Karpas-422 (cell line): Measurements from ENCODE around the gene R3HDM2. TPM values are rescaled to one million over a fixed set of nuclear protein-coding genes. Genes with fewer than 3 reads are reported as not detected.
"Not testable (repeated sequence)": the region's sequence is repeated elsewhere in the genome, so short reads cannot be mapped to it uniquely, and the experiment has no call there.

Source experiments
- DNase-seq: peaks from one replicate; pipeline ENCODE4 v3.0.0-alpha.2; 2015
- H2AFZ ChIP-seq: fragments of 200-600 bp; sonication (generic); 2 replicates; pipeline ENCODE4 v1.6.1; 2014; ENCODE audit warnings: antibody characterized with exemption, low read length, mixed read lengths
- H3K27ac ChIP-seq: fragments of 200-600 bp; sonication (generic); 2 replicates; pipeline ENCODE4 v1.5.1; 2014; ENCODE audit warnings: mild to moderate bottlenecking, low read length, moderate library complexity
- H3K27me3 ChIP-seq: fragments of 200-600 bp; sonication (generic); 2 replicates; pipeline ENCODE4 v1.6.1; 2014; ENCODE audit warnings: low read length, mixed read lengths
- H3K36me3 ChIP-seq: fragments of 200-600 bp; sonication (generic); 2 replicates; pipeline ENCODE4 v1.6.1; 2014; ENCODE audit warnings: low read length, mixed read lengths; ENCODE audit not compliant: insufficient read depth
- H3K4me1 ChIP-seq: fragments of 200-600 bp; sonication (generic); 2 replicates; pipeline ENCODE4 v1.6.1; 2014; ENCODE audit warnings: mild to moderate bottlenecking, low read length, mixed read lengths
- H3K4me2 ChIP-seq: fragments of 200-600 bp; sonication (generic); 2 replicates; pipeline ENCODE4 v1.6.1; 2014; ENCODE audit warnings: low read length, low read depth, mild to moderate bottlenecking; ENCODE audit not compliant: poor library complexity, severe bottlenecking
- H3K4me3 ChIP-seq: fragments of 200-600 bp; sonication (generic); 2 replicates; pipeline ENCODE4 v1.5.1; 2014; ENCODE audit warnings: mild to moderate bottlenecking, antibody characterized with exemption, low read length, mixed read lengths
- H3K79me2 ChIP-seq: fragments of 200-600 bp; sonication (generic); 2 replicates; pipeline ENCODE4 v1.6.1; 2014; ENCODE audit warnings: mild to moderate bottlenecking, low read length, mixed read lengths
- H3K9ac ChIP-seq: fragments of 200-600 bp; sonication (generic); 2 replicates; pipeline ENCODE4 v1.6.0; 2014; ENCODE audit warnings: low read length
- H3K9me2 ChIP-seq: fragments of 200-600 bp; sonication (generic), shearing (Covaris generic); replicated peaks from 2 replicates; pipeline ENCODE4 v1.6.0; 2014; ENCODE audit warnings: mild to moderate bottlenecking, low read length, moderate library complexity; ENCODE audit not compliant: insufficient read depth
- H3K9me3 ChIP-seq: fragments of 300-700, 200-600 bp; sonication (generic); 2 replicates; pipeline ENCODE4 v1.6.1; 2014; ENCODE audit warnings: low read length, mixed read lengths
- H4K20me1 ChIP-seq: fragments of 200-600 bp; sonication (generic); 2 replicates; pipeline ENCODE4 v1.6.1; 2014; ENCODE audit warnings: mild to moderate bottlenecking, antibody characterized with exemption, low read length, low read depth; ENCODE audit not compliant: insufficient read depth
- total RNA-seq: library from RNA; depleted of rRNA; stranded (reverse); fragments of >200 nt; shearing (Covaris generic); gene quantifications from 2 replicates; pipeline ENCODE4 v1.2.3, GENCODE V29; 2014; ENCODE audit warnings: low replicate concordance

Gene R3HDM2
- total RNA-seq, 1 experiment from 2014 or later: 39.0 TPM

DNA sequence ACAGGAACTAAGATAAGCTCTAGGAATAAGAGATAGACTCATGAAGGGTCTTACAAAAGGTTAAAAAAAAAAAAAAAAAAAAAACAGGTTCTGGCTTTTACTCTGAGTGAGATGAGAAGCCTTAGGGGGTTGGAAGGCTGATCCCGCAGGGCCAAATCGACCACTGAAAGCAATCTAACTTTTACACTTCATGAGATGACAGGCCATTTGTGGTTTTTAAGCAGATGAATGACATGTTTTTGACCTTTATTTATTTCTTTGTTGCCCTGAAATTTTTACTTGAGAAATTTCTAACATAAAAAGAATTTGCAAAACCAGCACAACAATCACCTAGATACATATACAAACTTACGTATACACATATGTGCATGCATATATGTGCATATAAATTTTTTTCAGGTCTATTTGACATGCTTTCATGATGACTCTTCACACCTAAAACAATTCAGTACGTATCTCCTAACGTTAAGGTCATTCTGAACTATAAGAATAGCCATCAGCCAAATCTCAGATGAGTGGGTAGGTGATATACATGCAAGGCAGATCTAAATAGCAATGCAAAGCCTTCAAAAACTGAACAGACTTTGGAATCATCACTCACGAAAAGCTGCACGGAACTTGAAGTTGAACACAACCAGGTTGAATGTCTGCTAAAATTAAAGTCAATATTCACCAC is 87.0 kb downstream of the R3HDM2 start:
- Histone ChIP-seq H3K4me3 (no peak overlapping the region), H3K27ac (no peak overlapping the region), H3K9me3 (peaks cover 7% of the 10 kb centered on the region; the same call in 1 of the 2 replicates), H3K36me3 (peaks cover 9% of the 10 kb centered on the region), H3K79me2 (peaks cover 44% of the 10 kb centered on the region), H3K4me2 (no peak overlapping the region), H3K27me3 (no peaks in the 10 kb centered on the region), H2AFZ (no peak overlapping the region), H4K20me1 (no peaks in the 10 kb centered on the region), H3K4me1 (0 out of 2 replicates have a peak, but pooled peaks cover 2% of the 10 kb centered on the region), H3K9me2 (no peaks in the 10 kb centered on the region), H3K9ac (no peak overlapping the region)
- DNase-seq: no peak

DNA sequence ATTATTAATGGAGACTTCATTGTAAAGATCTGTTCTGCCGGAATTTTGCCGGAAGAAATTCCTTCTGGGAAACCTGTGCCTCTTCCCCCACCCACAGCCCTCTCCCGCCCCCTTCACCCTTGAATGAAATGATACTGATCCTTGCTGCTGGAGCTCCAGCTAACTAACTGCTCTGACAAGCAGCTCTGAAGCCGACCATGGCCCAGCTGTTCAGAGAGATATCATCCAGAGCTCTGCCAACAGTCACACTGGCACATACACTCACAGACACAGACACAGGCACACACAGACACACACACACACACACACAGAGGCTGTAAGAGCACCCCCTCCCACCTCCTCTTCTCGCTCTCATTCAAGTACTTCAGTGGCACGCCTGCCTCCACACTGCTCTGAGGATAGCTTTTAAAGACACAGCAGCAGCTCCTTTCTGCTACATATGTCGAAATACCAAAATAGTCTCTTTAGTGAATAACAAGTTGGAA is 88.6 kb downstream of the R3HDM2 start:
- no peak overlapping the region for H2AFZ ChIP-seq
- H3K79me2 ChIP-seq: peaks cover 48% of the 10 kb centered on the region
- H3K9me2 ChIP-seq: no peaks in the 10 kb centered on the region
- H3K27me3 ChIP-seq: no peaks in the 10 kb centered on the region
- H3K4me1 ChIP-seq: 0 out of 2 replicates have a peak, but pooled peaks cover 2% of the 10 kb centered on the region
- H3K36me3 ChIP-seq: 0 out of 2 replicates have a peak, but pooled peaks cover under 1% of the 10 kb centered on the region
- no peaks in the 10 kb centered on the region for H4K20me1 ChIP-seq
- no peak overlapping the region for H3K4me3 ChIP-seq
- H3K9ac ChIP-seq: no peak overlapping the region
- no peak for DNase-seq
- no peaks in the 10 kb centered on the region for H3K9me3 ChIP-seq
- H3K4me2 ChIP-seq: no peak overlapping the region
- H3K27ac ChIP-seq: no peak overlapping the region

DNA sequence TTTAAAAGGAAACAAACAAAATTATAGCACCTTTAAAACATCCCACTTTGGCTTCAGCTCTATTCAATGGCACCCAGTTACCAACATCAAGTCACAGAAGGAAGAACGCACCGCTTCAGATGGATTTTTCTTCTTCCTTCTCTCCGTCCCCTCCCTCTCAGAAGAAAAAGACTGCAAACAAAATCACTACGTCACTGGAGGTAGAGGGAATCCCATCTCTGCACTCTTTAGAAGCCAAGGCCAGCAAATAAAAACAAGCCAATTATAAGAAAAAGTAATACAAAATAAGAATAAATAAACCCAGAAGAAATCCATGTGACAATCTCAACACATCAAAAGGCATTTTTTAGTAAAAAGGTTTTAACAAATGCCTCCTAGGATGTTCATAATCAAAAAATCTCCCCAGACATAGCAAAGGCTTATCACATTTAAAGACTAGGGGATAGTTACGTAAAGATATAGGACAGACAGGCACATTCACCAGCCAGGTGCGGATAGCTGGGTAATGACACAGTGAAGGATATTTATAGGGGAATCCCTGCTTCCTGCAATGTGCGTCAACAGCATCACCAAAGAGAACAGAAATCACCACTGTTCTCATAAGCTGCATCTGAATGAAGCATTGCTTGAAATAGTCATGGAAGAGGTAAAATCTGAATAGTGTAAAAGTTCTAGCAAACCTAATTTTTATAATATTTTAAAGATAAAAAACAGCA is 89.4 kb downstream of the R3HDM2 start:
- no peaks in the 10 kb centered on the region for H3K36me3 ChIP-seq
- H3K4me2 ChIP-seq: no peak overlapping the region
- no peaks in the 10 kb centered on the region for H3K9me3 ChIP-seq
- peaks cover 50% of the 10 kb centered on the region for H3K79me2 ChIP-seq
- no peaks in the 10 kb centered on the region for H3K27me3 ChIP-seq
- no peak for DNase-seq
- no peaks in the 10 kb centered on the region for H4K20me1 ChIP-seq
- H2AFZ ChIP-seq: no peak overlapping the region
- H3K27ac ChIP-seq: no peak overlapping the region
- no peaks in the 10 kb centered on the region for H3K9me2 ChIP-seq
- H3K9ac ChIP-seq: no peak overlapping the region
- H3K4me1 ChIP-seq: 0 out of 2 replicates have a peak, but pooled peaks cover 2% of the 10 kb centered on the region
- H3K4me3 ChIP-seq: no peak overlapping the region

DNA sequence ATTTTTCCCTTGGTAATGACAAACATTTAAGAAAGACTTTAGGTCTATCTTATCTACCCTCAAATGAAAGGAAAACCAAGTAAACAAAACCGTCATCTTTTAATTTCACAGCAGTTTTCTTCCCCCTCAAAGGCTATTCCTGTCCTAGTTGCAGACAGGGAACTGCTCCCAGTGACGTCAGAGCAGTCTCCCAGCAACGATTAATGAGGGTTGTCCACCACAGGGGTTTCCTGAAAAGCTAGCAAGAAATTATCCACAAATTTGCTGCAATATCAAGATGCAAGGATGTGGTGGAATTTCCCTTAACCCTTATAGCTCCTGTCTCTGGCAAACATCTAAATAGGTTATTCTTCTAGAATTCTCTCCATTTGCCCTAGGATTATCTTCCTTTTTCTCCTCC is 90.7 kb downstream of the R3HDM2 start:
- Histone ChIP-seq H4K20me1 (no peaks in the 10 kb centered on the region), H3K4me1 (0 out of 2 replicates have a peak, but pooled peaks cover 2% of the 10 kb centered on the region), H2AFZ (no peak overlapping the region), H3K36me3 (no peaks in the 10 kb centered on the region), H3K4me3 (no peak overlapping the region), H3K9me2 (no peaks in the 10 kb centered on the region), H3K27me3 (no peaks in the 10 kb centered on the region), H3K9me3 (no peaks in the 10 kb centered on the region), H3K9ac (no peak overlapping the region), H3K27ac (no peak overlapping the region), H3K79me2 (peaks cover 52% of the 10 kb centered on the region), H3K4me2 (no peak overlapping the region)
- no peak for DNase-seq

DNA sequence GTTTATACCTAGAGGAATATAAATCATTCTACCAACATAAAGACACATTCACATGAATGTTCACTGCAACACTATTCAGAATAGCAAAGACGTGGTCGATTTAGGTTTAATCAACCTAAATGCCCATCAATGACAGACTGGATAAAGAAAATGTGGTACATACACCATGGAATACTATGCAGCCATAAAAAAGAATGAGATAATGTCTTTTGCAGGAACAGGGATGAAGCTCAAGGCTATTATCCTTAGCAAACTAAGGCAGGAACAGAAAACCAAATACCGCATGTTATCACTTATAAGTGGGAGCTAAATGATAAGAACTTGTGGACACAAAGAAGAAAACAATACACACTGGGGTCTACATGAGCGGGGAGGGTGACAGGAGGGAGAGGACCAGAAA is 94.5 kb downstream of the R3HDM2 start:
- not testable (repeated sequence) for H3K9me2 ChIP-seq, H3K4me1 ChIP-seq, H3K9ac ChIP-seq, H3K36me3 ChIP-seq, H3K4me3 ChIP-seq, H2AFZ ChIP-seq, H4K20me1 ChIP-seq, DNase-seq, H3K4me2 ChIP-seq, H3K9me3 ChIP-seq, H3K27ac ChIP-seq, H3K27me3 ChIP-seq
- peaks cover 43% of the 10 kb centered on the region for H3K79me2 ChIP-seq

DNA sequence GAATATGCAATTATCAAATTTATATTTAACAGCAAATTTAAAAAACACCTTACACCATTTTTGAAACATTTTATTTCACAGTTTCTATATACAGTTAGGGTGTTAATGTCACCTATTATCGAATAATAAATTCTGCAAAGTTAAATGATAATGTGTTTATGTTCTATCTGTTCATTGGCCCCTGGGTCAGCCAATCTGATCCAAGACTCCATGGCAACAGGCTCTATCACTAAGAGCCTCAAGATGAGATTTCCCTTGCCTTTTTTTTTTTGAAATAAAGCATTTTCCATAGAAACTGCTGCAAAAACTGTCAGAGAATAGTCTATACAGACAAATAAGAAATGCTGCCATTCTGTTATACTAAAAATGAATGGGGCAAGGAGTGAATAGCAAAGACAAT is 96.6 kb downstream of the R3HDM2 start:
- no peak for DNase-seq
- Histone ChIP-seq H3K27me3 (no peaks in the 10 kb centered on the region), H3K9me2 (no peaks in the 10 kb centered on the region), H3K4me1 (no peaks in the 10 kb centered on the region), H3K9ac (no peak overlapping the region), H3K4me2 (no peak overlapping the region), H4K20me1 (no peaks in the 10 kb centered on the region), H3K79me2 (peaks cover 31% of the 10 kb centered on the region), H3K9me3 (no peaks in the 10 kb centered on the region), H2AFZ (no peak overlapping the region), H3K36me3 (no peaks in the 10 kb centered on the region), H3K27ac (no peak overlapping the region), H3K4me3 (no peak overlapping the region)

DNA sequence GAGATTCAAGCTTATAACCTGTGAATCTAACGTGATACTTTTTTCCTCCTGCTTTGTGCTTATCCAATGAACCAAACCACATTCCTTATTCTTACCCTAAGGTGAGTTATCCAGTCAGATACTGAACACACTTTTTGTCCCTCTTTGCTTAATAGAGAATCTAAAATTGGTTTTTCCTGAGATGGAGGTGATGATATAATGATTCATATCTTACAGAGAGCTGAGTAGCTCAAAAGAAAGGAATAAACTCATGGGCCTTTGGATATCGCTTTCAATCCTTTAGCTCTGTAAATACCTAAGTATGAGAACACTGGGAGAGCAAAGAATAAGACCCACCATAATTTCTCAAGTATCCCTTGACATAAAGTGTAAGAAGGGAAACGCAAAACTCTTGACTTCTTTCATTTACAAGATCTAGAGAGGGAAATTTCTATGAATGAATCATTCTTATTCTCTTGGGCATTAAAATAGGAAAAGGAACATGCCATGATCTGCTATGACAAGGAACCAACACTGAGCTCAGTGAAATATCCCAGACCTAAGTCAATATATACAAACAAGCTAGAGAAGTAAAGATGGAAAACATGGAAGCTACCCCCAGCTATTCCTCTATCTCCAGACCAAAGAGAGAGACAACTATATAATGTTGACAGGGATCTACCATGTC is 98.1 kb downstream of the R3HDM2 start:
- no peak overlapping the region for H3K4me3 ChIP-seq
- H3K79me2 ChIP-seq: peaks cover 24% of the 10 kb centered on the region
- H3K27ac ChIP-seq: no peak overlapping the region
- no peaks in the 10 kb centered on the region for H3K36me3 ChIP-seq
- H3K9me3 ChIP-seq: no peaks in the 10 kb centered on the region
- H3K9me2 ChIP-seq: no peaks in the 10 kb centered on the region
- H3K27me3 ChIP-seq: no peaks in the 10 kb centered on the region
- H2AFZ ChIP-seq: no peak overlapping the region
- no peak overlapping the region for H3K4me2 ChIP-seq
- no peak overlapping the region for H3K9ac ChIP-seq
- no peaks in the 10 kb centered on the region for H4K20me1 ChIP-seq
- H3K4me1 ChIP-seq: no peaks in the 10 kb centered on the region
- no peak for DNase-seq

DNA sequence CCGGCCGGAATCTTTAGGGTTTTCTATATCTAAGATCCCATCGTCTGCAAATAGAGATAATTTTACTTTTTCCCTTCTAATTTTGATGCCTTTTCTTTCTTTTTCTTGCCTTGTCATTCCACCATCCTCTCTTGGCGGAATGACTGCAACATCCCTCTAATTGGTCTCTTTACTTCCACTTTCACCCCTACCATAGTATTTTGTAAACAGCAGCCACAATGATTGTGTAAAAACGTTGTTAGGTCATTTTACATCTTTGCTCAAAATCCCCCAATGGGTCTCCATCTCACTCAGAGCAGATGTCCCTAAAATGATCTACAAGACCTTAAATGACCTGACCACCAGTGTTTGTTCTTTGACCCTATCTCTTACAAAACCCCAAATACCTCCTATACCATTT is 99.9 kb downstream of the R3HDM2 start:
- Histone ChIP-seq H3K9me3 (no peaks in the 10 kb centered on the region), H3K27ac (no peak overlapping the region), H2AFZ (no peak overlapping the region), H4K20me1 (no peaks in the 10 kb centered on the region), H3K36me3 (no peaks in the 10 kb centered on the region), H3K9me2 (no peaks in the 10 kb centered on the region), H3K79me2 (peaks cover 12% of the 10 kb centered on the region; the same call in 1 of the 2 replicates), H3K27me3 (no peaks in the 10 kb centered on the region), H3K9ac (no peak overlapping the region), H3K4me3 (no peak overlapping the region), H3K4me1 (no peaks in the 10 kb centered on the region), H3K4me2 (no peak overlapping the region)
- no peak for DNase-seq
